Measurements from ENCODE around the gene GLRX2.

- TF ChIP-seq POLR2A (IDR thresholded peaks at IDR 0.05) (no peak), CTCF (IDR thresholded peaks at IDR 0.05) (no peak)
Observed at GRCh38 chr1:193087893-193088292, 17.3 kb downstream of the GLRX2 start.
